BLaER1 treated with 17β-estradiol and CSF1 and Interleukin-3, amounts not matched to agents 10 nM and 100 nM (cell line): ENCODE results near the gene OVCH2.
"Not testable (repeated sequence)": the region's sequence is repeated elsewhere in the genome, so short reads cannot be mapped to it uniquely, and the experiment has no call there.

Experiments used
- H3K27ac ChIP-seq, 11 experiments: shearing (Covaris generic); formaldehyde crosslinking; 2 replicates each; pipeline ENCODE4 v1.8.1; 2022
- H3K27me3 ChIP-seq, 11 experiments: shearing (Covaris generic); formaldehyde crosslinking; 2 replicates each; pipeline ENCODE4 v1.8.1; 2022
- H3K36me3 ChIP-seq, 11 experiments: shearing (Covaris generic); formaldehyde crosslinking; 2 replicates each; pipeline ENCODE4 v1.8.1; 2022
- H3K4me1 ChIP-seq, 10 experiments: shearing (Covaris generic); formaldehyde crosslinking; 2 replicates each; pipeline ENCODE4 v1.8.1; 2022
- H3K4me2 ChIP-seq, 11 experiments: shearing (Covaris generic); formaldehyde crosslinking; 2 replicates each; pipeline ENCODE4 v1.8.1; 2022
- H3K4me3 ChIP-seq, 10 experiments: shearing (Covaris generic); formaldehyde crosslinking; 2 replicates each; pipeline ENCODE4 v1.8.1; 2022
- H3K9ac ChIP-seq, 11 experiments: shearing (Covaris generic); formaldehyde crosslinking; 2 replicates each; pipeline ENCODE4 v1.8.1; 2022
- H3K9me3 ChIP-seq, 11 experiments: shearing (Covaris generic); formaldehyde crosslinking; replicated peaks in 1 of 11; 2 replicates each; pipeline ENCODE4 v1.8.1; 2022
- H4K20me1 ChIP-seq, 11 experiments: shearing (Covaris generic); formaldehyde crosslinking; 2 replicates each; pipeline ENCODE4 v1.8.1; 2022
- Cebpa-rat ChIP-seq, 11 experiments: shearing (Covaris generic); IDR thresholded peaks; 2 replicates each; pipeline ENCODE4 v1.8.1; 2022

OVCH2 gene

DNA sequence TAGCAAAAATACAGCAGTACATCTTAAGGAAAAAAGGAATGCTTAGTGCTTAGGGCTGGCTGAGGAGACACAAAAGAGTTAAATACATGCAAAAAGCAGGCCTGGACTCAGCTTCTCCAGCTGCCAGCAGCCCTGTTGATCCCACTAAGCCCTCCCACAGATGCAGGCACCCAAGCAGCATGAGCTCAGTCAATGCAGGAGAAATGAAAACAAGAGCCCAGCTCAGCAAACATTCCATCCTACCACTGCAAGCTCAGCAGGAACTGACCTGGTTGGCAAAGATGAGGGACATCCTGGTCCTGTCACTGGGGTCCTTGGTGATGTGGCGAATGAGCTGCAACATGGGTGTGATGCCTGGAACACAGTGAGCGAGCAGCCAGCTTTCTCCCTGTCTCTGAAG lies 38.8 kb downstream of the OVCH2 start:
- H3K4me3 ChIP-seq: no peak overlapping the region
- H3K27ac ChIP-seq: no peak overlapping the region
- peaks cover 0 to 26% (median 0%) of the 10 kb centered on the region in 11 experiments; a peak in 5 of 22 replicates for H3K36me3 ChIP-seq
- no peak overlapping the region for H3K4me2 ChIP-seq
- H3K9ac ChIP-seq: no peak overlapping the region
- H3K9me3 ChIP-seq: no peaks in the 10 kb centered on the region
- H3K4me1 ChIP-seq: peaks cover 0 to 27% (median 0%) of the 10 kb centered on the region in 10 experiments; a peak in 6 of 20 replicates
- no peaks in the 10 kb centered on the region for H3K27me3 ChIP-seq
- no peaks in the 10 kb centered on the region for H4K20me1 ChIP-seq
- TF ChIP-seq Cebpa-rat (IDR thresholded peaks at IDR 0.05): no peak

DNA sequence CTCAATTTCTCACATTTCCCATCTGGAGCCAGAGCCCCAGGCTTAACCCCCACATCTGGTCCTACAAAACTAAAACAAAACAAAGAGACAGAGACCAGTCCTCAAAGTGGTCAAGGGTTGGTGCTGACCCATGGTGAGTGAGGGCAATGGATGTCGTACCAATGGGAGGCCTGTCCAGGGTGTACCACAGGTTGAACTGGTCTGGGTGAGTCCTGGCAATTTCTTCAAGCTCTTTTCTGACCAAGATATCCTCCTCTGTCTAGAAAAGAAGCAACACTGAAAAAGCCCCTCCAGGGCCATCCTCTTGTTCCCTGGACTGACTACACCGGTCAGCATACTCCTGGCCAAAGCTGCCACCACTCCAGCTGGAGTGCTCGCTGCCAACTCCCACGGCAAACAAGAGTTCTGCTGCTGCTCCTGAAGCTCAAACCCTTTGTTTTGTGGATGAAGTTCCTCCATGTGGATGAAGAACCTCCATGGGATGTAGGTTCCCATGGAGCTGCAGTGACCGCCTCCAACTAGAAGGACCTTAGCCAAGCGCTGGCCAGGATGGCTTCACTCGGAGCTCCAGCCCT lies 39.9 kb downstream of the OVCH2 start:
- no peak for TF ChIP-seq Cebpa-rat (IDR thresholded peaks at IDR 0.05)
- Histone ChIP-seq H3K4me1 (peaks cover 0 to 16% (median 0%) of the 10 kb centered on the region in 10 experiments; a peak in 6 of 20 replicates), H4K20me1 (no peaks in the 10 kb centered on the region), H3K36me3 (peaks cover 0 to 26% (median 0%) of the 10 kb centered on the region in 11 experiments; a peak in 5 of 22 replicates), H3K27me3 (no peaks in the 10 kb centered on the region), H3K9me3 (no peaks in the 10 kb centered on the region), H3K9ac (no peak overlapping the region), H3K27ac (no peak overlapping the region), H3K4me2 (no peak overlapping the region), H3K4me3 (no peak overlapping the region)

DNA sequence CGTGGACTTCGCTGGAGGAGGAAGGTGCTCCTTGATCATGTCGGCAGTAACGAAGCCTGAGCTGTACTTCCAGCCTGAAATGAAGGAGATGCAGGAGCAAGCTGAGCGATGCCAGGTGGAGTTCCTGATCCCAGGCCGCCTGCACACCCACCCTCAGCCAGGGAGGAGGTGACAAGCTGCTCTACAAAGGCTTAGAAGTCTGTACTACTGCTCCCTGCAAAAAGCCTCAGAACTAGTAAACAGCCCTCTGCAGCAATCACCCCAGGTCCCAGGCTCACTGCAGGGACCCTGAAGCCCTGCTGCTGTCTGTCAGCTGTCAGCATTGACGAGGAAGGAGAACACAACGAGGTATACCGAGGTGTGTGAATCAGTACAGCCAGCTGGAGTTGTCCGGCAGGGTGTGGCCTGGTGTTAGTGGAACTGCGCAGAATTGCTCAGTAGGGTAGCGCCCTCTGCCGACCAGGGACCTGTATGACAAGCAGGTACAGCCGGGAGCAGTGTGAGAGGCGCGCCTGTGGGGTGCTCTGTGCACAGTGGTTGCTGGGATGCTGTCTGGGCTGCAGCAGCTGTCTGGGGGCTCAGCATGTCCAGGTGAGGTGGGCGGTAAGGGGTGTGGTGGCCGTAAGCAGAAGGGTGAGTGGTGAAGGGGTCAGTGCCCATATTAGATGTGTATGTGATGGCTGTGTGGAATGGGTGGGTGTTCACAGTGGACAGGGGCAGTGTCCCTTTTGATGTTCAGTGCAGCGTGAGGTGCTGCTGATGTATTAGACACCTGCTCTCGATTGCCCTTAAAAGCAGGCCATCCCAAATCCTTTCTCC lies 40.6 kb downstream of the OVCH2 start:
- H3K9me3 ChIP-seq: no peaks in the 10 kb centered on the region
- H4K20me1 ChIP-seq: no peaks in the 10 kb centered on the region
- no peak overlapping the region for H3K27ac ChIP-seq
- H3K4me2 ChIP-seq: no peak overlapping the region
- H3K9ac ChIP-seq: no peak overlapping the region
- H3K36me3 ChIP-seq: peaks cover 0 to 26% (median 0%) of the 10 kb centered on the region in 11 experiments; a peak in 5 of 22 replicates
- H3K27me3 ChIP-seq: no peaks in the 10 kb centered on the region
- TF ChIP-seq Cebpa-rat (IDR thresholded peaks at IDR 0.05): no peak
- H3K4me1 ChIP-seq: peaks cover 0 to 9% (median 0%) of the 10 kb centered on the region in 10 experiments; a peak in 5 of 20 replicates
- no peak overlapping the region for H3K4me3 ChIP-seq

DNA sequence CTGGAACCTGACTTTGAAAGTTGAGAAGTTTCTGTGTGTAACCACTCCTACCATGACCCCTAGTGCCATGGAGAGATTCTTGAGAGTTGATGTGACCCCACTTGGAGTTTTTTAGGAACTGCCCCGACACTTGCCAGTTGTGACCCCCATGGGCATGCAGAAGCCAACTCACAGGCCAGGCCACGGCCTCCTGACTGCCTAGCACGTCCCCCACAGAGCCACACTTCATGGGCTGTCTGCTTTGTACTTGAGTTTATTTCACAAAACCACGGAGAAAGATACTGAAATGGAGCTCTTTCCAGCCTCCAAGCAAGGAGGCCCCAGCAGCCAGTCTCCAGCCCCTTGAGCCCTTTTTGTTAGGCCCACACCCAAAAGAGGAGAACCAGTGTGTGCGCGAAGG lies 41.4 kb downstream of the OVCH2 start:
- Histone ChIP-seq H3K4me1 (peaks cover 0 to under 1% (median 0%) of the 10 kb centered on the region in 10 experiments; a peak in 3 of 20 replicates), H3K9ac (no peak overlapping the region), H3K4me2 (no peak overlapping the region), H3K9me3 (no peaks in the 10 kb centered on the region), H3K27me3 (no peaks in the 10 kb centered on the region), H3K27ac (no peak overlapping the region), H3K36me3 (peaks cover 0 to 26% (median 0%) of the 10 kb centered on the region in 11 experiments; a peak in 5 of 22 replicates), H3K4me3 (no peak overlapping the region), H4K20me1 (no peaks in the 10 kb centered on the region)
- no peak for TF ChIP-seq Cebpa-rat (IDR thresholded peaks at IDR 0.05)

DNA sequence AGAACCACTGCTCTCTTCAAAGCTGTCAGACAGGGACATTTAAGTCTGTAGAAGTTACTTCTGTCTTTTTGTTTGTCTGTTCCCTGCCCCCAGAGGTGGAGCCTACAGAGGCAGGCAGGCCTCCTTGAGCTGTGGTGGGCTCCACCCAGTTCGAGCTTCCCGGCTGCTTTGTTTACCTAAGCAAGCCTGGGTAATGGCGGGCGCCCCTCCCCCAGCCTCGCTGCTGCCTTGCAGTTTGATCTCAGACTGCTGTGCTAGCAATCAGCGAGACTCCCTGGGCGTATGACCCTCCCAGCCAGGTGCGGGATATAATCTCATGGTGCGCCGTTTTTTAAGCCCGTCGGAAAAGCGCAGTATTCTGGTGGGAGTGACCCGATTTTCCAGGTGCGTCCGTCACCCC lies 42.7 kb downstream of the OVCH2 start:
- H3K27ac ChIP-seq, H3K4me2 ChIP-seq, H3K4me3 ChIP-seq, H3K9ac ChIP-seq, H3K27me3 ChIP-seq, H3K4me1 ChIP-seq, H4K20me1 ChIP-seq, H3K9me3 ChIP-seq: not testable (repeated sequence)
- peaks cover 0 to 26% (median 0%) of the 10 kb centered on the region in 11 experiments; a peak in 5 of 22 replicates for H3K36me3 ChIP-seq

DNA sequence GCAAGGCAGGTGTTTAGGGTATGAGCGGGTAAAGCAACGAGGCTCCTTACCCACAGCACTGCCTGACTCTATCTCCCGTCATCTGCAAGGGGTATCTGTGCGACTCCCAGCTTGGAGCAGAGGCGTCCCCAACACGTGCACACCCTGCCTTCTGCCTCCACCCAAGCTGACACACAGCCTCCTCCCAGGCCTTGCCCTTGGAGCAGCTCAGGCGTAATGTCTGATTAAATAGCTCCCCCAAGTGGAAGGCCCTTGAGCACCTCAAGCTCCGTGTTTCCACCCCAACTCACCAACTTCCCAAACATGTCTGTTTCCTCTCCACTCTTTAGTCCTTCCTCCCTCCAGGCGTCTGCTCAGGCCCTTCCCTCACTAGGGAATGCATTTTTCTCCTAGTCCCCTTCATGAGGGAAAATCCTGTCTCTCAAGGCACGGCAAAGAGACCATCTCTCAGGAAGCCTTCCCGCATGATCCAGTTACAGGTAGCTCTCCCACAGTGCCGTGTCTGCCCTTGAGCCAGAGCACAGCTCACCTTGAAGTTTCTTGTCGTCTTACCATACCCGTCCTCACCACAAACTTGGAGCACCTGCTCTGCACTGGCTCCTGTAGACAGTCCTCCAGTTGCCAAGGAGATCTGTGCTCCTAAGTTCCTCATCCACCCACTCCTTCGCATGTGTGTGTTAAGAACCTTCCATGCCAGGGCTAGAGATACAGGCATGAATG lies 48.8 kb downstream of the OVCH2 start:
- peaks cover 0 to 44% (median 21%) of the 10 kb centered on the region in 11 experiments; a peak in 15 of 22 replicates for H3K36me3 ChIP-seq
- H3K27ac ChIP-seq: no peak overlapping the region
- TF ChIP-seq Cebpa-rat (IDR thresholded peaks at IDR 0.05): no peak
- H3K4me2 ChIP-seq: peak overlapping the region in 1 of 11 experiments; percentile 26; a peak in 1 of 22 replicates
- no peaks in the 10 kb centered on the region for H3K9me3 ChIP-seq
- peaks cover 0 to 8% (median 2%) of the 10 kb centered on the region in 10 experiments; a peak in 10 of 20 replicates for H3K4me1 ChIP-seq
- H3K27me3 ChIP-seq: no peaks in the 10 kb centered on the region
- H3K4me3 ChIP-seq: no peak overlapping the region
- H3K9ac ChIP-seq: no peak overlapping the region
- H4K20me1 ChIP-seq: peaks cover 0 to 21% (median 0%) of the 10 kb centered on the region in 11 experiments; a peak in 7 of 22 replicates

DNA sequence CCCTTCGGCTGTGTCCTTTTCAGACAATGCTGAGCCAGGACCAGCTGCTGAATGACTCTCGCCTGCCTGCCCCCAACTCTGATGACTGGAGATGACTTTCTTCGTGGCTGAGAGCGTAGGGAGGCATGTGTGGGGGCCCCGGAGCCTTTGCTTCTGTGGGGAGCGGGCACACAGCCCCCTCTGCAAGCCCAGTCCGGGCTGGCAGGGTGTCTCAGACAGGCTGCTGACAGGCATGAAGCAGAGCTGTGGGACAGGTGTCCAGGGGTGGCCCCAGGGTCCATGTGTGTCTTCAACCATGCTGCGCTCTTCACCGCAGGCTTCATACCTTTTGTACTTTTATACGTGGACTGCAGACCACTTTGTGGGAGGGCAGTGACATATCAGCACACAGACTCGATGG lies 49.6 kb downstream of the OVCH2 start:
- no peak for TF ChIP-seq Cebpa-rat (IDR thresholded peaks at IDR 0.05)
- Histone ChIP-seq H3K4me3 (no peak overlapping the region), H3K36me3 (peaks cover 0 to 52% (median 28%) of the 10 kb centered on the region in 11 experiments; a peak in 15 of 22 replicates), H3K9me3 (no peaks in the 10 kb centered on the region), H4K20me1 (peaks cover 0 to 21% (median 0%) of the 10 kb centered on the region in 11 experiments; a peak in 7 of 22 replicates), H3K27ac (no peak overlapping the region), H3K9ac (peak overlapping the region in 1 of 11 experiments; percentile 22; a peak in 1 of 22 replicates), H3K4me2 (no peak overlapping the region), H3K4me1 (peaks cover 0 to 14% (median 9%) of the 10 kb centered on the region in 10 experiments; a peak in 12 of 20 replicates), H3K27me3 (no peaks in the 10 kb centered on the region)

DNA sequence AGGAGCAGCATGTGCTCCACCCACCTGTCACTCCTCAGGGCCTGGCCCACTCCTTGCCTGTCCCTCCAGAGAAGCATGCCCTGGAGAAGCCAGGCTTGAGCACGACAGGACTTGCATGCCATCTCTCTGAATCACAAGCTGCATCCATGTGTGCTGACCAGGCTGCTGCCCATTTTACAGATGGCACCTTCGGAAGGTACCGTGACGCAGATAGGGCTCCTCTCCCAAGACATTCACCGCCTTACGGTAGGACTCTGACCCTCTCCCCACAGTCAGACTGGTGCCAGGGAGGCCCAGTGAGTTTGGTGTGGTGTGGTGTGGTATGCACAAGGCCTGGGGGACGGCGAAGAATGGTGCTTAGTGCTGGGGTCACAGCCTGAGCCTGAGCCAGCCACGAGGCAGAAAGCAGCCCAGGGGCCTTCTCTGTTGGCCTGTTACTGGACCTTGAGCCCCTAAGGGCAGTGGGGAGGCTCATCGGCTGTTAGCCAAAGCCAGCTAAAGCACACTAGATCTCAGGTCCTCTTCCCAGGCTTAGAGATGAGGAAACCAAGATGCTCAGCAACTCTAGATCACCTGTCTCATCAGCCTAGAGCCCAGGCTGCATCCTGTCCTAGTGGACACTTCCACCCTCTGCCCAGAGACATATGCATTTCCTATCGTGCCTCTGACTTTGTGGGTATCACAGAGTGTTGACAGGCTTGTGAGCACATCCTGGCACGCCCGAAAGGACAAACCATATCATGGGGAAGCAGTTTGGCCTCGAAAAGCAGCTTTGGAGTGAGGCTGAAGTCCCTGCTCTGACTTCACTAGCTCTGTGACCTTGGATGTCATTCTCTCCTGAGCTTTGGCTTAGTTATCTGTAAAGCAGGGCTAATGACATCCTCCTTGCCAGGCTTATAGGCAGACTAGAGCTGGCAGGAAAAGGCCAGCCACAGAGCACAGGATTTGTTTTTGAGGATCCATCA lies 50.7 kb downstream of the OVCH2 start:
- Histone ChIP-seq H3K9ac (no peak overlapping the region), H3K4me1 (peaks cover 0 to 25% (median 18%) of the 10 kb centered on the region in 10 experiments; a peak in 14 of 20 replicates), H3K4me2 (no peak overlapping the region), H3K27me3 (no peaks in the 10 kb centered on the region), H3K36me3 (peaks cover under 1 to 63% (median 30%) of the 10 kb centered on the region in 11 experiments; a peak in 16 of 22 replicates), H3K4me3 (no peak overlapping the region), H3K9me3 (no peaks in the 10 kb centered on the region), H3K27ac (no peak overlapping the region), H4K20me1 (peaks cover 0 to 25% (median 4%) of the 10 kb centered on the region in 11 experiments; a peak in 8 of 22 replicates)
- no peak for TF ChIP-seq Cebpa-rat (IDR thresholded peaks at IDR 0.05)
